ENCODE results near the gene ZNF793. TPM values are rescaled to one million over a fixed set of nuclear protein-coding genes. Genes with fewer than 3 reads are reported as not detected.

Gene ZNF793
- total RNA-seq, 1 donor from 2014 or later = 29.7 TPM

DNA sequence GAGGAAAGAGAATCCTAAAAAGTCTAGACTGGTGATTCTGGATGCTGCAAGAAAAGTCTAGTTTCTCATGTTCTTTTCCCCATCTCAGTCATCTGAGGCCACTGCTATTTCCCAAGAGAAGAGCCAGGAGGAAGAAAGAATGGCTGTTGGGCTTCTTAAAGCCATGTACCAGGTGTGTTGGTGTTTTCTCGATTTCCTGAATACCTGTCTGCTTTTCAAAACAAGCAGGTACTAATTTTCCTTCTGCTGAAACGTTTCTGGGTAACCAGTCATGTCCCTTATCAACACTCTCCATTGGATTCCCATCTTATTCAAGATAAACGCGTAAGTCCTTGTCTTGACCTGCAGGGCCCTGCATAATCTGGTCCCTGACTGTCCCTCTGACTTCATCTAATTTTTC, 36.5 kb upstream of the ZNF793 start:
- Mint-ChIP-seq H3K4me1 (peaks cover 25% of the 10 kb centered on the region), H3K9me3 (peaks cover 6% of the 10 kb centered on the region), H3K27ac (peak overlapping the region; percentile 99), H3K27me3 (ENCODE audit: low read depth) (no peaks in the 10 kb centered on the region), H3K4me3 (peak overlapping the region; percentile 94), H3K36me3 (peaks cover 13% of the 10 kb centered on the region)
- DNase-seq (ENCODE audit: low spot score in 2 of 2, unreplicated experiment in 2 of 2) = no peak
- TF ChIP-seq, protein P1, sequence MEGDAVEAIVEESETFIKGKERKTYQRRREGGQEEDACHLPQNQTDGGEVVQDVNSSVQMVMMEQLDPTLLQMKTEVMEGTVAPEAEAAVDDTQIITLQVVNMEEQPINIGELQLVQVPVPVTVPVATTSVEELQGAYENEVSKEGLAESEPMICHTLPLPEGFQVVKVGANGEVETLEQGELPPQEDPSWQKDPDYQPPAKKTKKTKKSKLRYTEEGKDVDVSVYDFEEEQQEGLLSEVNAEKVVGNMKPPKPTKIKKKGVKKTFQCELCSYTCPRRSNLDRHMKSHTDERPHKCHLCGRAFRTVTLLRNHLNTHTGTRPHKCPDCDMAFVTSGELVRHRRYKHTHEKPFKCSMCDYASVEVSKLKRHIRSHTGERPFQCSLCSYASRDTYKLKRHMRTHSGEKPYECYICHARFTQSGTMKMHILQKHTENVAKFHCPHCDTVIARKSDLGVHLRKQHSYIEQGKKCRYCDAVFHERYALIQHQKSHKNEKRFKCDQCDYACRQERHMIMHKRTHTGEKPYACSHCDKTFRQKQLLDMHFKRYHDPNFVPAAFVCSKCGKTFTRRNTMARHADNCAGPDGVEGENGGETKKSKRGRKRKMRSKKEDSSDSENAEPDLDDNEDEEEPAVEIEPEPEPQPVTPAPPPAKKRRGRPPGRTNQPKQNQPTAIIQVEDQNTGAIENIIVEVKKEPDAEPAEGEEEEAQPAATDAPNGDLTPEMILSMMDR (IDR thresholded peaks at IDR 0.05; ENCODE audit: unreplicated experiment) = no peak

DNA sequence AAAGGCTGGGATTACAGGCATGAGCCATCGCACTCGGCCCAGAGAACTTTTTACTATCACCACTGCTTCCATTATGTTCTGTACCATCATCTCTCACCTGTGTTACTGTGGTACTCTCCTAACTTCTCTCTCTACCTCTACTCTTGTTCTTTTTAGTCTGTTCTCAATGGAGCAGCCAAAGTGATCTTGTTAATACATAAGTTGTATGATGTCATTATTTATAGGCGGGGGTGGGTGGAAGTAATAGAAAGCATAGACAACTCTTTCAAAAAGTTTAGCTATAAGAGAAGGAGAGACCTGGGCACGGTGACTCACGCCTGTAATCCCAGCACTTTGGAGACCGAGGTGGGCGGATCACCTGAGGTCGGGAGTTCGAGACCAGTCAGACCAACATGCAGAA, 34.6 kb upstream of the ZNF793 start:
- Mint-ChIP-seq H3K36me3 (peaks cover 30% of the 10 kb centered on the region), H3K9me3 (peaks cover 25% of the 10 kb centered on the region), H3K27me3 (ENCODE audit: low read depth) (no peaks in the 10 kb centered on the region), H3K27ac (no peak overlapping the region), H3K4me3 (no peak overlapping the region), H3K4me1 (peaks cover 20% of the 10 kb centered on the region)
- no peak for DNase-seq (ENCODE audit: low spot score in 2 of 2, unreplicated experiment in 2 of 2)
- TF ChIP-seq, protein P1 (IDR thresholded peaks at IDR 0.05; ENCODE audit: unreplicated experiment) = no peak

DNA sequence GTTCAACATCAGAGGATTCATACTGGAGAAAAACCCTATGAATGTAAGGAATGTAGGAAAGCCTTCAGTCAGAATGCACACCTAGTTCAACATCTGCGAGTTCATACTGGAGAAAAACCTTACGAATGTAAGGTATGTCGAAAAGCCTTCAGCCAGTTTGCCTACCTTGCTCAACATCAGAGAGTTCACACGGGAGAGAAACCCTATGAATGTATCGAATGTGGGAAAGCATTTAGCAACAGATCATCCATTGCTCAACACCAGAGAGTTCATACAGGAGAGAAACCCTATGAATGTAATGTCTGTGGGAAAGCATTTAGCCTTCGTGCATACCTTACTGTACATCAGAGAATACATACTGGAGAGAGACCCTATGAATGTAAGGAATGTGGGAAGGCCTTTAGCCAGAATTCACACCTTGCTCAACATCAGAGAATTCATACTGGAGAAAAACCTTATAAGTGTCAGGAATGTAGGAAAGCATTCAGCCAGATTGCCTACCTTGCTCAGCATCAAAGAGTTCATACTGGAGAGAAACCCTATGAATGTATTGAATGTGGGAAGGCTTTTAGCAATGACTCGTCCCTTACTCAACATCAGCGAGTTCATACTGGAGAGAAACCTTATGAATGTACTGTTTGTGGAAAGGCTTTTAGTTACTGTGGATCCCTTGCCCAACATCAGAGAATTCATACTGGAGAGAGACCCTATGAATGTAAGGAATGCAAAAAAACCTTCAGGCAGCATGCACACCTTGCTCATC, 22.2 kb upstream of the ZNF793 start:
- Mint-ChIP-seq H3K27ac (no peak overlapping the region), H3K36me3 (peaks cover 69% of the 10 kb centered on the region), H3K4me1 (no peaks in the 10 kb centered on the region), H3K4me3 (no peak overlapping the region), H3K9me3 (peaks cover 66% of the 10 kb centered on the region), H3K27me3 (ENCODE audit: low read depth) (no peaks in the 10 kb centered on the region)
- no peak for DNase-seq (ENCODE audit: low spot score in 2 of 2, unreplicated experiment in 2 of 2)
- TF ChIP-seq, protein P1 (IDR thresholded peaks at IDR 0.05; ENCODE audit: unreplicated experiment) = no peak

DNA sequence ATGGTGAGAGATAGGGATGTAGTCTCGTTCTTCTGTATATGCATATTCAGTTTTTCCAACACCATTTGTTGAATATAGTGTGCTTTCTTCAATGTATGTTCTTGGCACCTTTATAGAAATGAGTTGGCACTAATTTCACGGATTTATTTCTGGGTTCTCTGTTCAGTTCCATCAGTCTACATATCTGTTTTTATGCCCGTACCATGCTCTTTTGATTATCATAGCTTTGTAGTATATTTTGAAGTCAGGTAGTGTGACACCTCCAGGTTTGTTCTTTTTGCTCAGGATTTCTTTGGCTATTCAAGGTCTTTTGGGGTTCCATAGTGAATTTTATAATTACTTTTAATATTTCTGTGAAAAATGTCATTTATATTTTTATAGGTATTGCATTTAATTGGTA, 14.5 kb upstream of the ZNF793 start:
- H3K9me3 Mint-ChIP-seq = peaks cover 57% of the 10 kb centered on the region
- H3K4me3 Mint-ChIP-seq = no peak overlapping the region
- DNase-seq (ENCODE audit: low spot score in 2 of 2, unreplicated experiment in 2 of 2) = no peak
- H3K36me3 Mint-ChIP-seq = peaks cover 25% of the 10 kb centered on the region
- no peaks in the 10 kb centered on the region for H3K4me1 Mint-ChIP-seq
- TF ChIP-seq, protein P1 (IDR thresholded peaks at IDR 0.05; ENCODE audit: unreplicated experiment) = no peak
- no peaks in the 10 kb centered on the region for H3K27me3 Mint-ChIP-seq (ENCODE audit: low read depth)
- no peak overlapping the region for H3K27ac Mint-ChIP-seq

DNA sequence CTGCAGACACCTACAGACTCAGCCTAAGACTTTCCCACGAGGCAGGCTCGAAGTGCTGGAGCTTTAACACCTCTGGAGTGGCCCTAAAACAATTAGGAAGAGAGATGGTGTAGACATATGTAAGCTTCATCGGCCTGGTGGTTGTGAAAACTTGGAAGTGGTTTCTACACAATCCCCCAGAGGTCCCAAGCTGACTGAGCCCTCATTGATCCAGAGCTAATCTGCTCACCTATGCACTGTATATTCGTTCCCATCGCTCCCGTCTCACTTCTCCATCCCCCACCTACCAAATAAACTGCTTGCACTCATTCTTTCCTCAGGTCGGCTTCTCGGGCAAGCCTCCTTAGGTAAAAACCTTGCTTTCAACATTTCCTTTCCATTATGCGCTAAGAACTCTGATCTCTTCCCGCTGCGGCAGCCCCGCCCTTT, 767 bp upstream of the ZNF793 start:
- Mint-ChIP-seq H3K9me3 (peaks cover 26% of the 10 kb centered on the region), H3K4me1 (no peaks in the 10 kb centered on the region), H3K27me3 (ENCODE audit: low read depth) (no peaks in the 10 kb centered on the region), H3K27ac (no peak overlapping the region), H3K4me3 (no peak overlapping the region), H3K36me3 (peaks cover 24% of the 10 kb centered on the region)
- no peak for DNase-seq (ENCODE audit: low spot score in 2 of 2, unreplicated experiment in 2 of 2)
- TF ChIP-seq, protein P1 (IDR thresholded peaks at IDR 0.05; ENCODE audit: unreplicated experiment) = no peak
